HG02642 (cell line): ENCODE results near the gene MTFR1L.
A peak's percentile ranks its signal among the peaks of the same experiment; 100 is the strongest.

ENCODE experiments used
- ATAC-seq: cut with Tn5 transposase; IDR thresholded peaks from one replicate; pipeline ENCODE4 v1.9.1; 2021; ENCODE audit warnings: mild to moderate bottlenecking; ENCODE audit not compliant: unreplicated experiment, poor library complexity

Gene MTFR1L

DNA sequence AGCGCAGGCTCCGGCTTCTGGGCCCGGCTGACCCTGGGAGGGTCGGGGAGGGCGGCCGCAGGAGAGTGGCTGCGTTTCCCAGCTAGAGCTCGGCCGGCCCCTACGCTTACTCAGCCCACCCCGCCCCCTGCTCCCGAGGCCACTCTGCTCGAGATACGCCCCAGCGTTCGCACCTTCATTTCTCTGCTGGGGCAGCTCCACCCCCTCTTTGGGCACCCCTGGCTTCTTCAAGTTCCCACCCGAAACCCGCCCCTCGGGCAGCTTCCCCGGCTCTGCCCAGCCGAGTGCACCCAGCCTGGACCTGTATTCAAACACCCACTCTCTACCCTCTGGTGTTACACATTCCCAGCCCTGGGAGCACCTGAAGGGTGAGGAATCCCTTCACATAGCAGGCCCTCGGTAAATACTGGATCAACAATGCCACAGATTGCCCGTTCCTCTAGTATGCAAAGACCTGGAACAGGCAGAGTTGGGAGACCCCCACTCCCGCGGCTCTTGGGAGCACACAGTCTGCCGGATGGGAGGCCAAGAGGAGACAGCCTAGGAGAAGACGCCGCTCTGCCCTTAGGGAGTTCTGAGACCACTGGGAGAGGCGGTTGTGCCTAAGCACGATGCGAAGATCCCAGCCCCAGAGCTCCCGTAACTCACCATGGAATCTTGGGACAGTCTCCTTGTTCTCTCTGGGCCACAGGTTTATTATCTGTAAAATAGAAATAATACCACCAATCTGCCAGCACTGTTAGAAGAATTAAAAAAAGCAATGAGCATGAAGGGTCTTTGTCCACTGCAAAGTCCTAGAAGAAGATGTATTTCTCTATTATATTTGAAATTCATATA, 56.3 kb downstream of the MTFR1L start:
- ATAC-seq: peak; percentile 7

- no peak for ATAC-seq
Observed at GRCh38 chr1:25876693-25877077, 56.9 kb downstream of the MTFR1L start.

DNA sequence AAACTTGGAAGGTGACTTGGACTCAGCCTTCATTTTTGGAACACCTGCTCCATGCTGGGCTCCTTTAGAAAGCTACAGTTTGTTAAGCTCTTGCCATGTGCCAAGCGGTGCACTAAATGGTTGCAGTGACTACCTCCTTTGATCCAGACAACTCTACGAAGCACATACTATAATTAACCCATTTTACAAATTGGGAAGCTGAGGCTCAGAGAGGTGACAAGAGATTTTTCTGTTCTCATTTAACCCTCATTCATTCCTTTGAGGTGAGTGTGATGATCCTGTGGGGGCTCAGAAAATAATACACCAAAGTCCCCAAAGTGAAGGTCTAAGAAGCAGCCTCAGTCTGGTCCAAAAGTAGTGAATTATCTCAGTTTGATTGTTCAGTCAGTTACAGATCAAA, 57.4 kb downstream of the MTFR1L start:
- ATAC-seq: no peak

GRCh38 chr1:25878690-25879089, 58.9 kb downstream of the MTFR1L start:
- no peak for ATAC-seq

GRCh38 chr1:25879675-25880074, 59.9 kb downstream of the MTFR1L start:
- ATAC-seq: no peak

DNA sequence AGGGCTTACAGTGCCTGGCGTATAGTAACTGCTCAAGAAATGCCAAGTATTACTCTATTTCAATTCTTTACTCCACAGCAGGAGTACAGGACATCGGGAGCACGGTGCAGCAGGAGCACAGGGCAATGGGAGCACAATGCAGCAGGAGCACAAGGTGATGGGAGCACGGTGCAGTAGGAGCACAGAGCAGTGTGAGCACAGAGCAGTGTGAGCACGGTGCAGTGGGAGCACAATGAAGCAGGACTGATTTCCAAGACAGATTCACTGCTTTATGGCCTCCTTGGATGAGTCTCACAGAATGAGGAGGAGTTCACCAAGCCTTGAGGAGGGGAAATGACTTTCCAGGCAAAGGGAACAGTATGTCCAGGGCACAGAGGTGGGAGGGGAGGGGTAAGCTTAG, 60.8 kb downstream of the MTFR1L start:
- no peak for ATAC-seq

- ATAC-seq: no peak
Observed at GRCh38 chr1:25881266-25881665, 61.5 kb downstream of the MTFR1L start.
